Lung (tissue), 13 donors: ENCODE data around the gene CEACAM16. TPM values are rescaled to one million over a fixed set of nuclear protein-coding genes. Genes with fewer than 3 reads are reported as not detected.

Experiments
- ATAC-seq: fragments of 200-7000 bp; cut with Tn5 transposase; one replicate; pipeline ENCODE4 v1.9.1; 2020; ENCODE audit warnings: moderate number of reproducible peaks; ENCODE audit not compliant: insufficient read depth, low FRiP score
- DNase-seq, 3 donors: peaks; one replicate each; pipeline ENCODE4 v3.0.0-alpha.2; 2013 to 2017
- H3K27ac ChIP-seq, 2 donors: one replicate each; pipeline ENCODE4 v1.5.1; 2013; ENCODE audit warnings: mild to moderate bottlenecking in 2 of 2, moderate library complexity in 2 of 2, control low read depth in 1 of 2, inconsistent platforms in 1 of 2, low read depth in 1 of 2, low read length in 1 of 2
- H3K27me3 ChIP-seq, 3 donors: one replicate each; pipeline ENCODE4 v1.5.1; 2013; ENCODE audit warnings: low read length in 2 of 3; ENCODE audit not compliant: control insufficient read depth in 3 of 3, insufficient read depth in 3 of 3
- H3K36me3 ChIP-seq, 4 donors: one replicate each; pipeline ENCODE4 v1.5.1; 2013; ENCODE audit warnings: low read length in 4 of 4, mild to moderate bottlenecking in 1 of 4, moderate library complexity in 1 of 4; ENCODE audit not compliant: control insufficient read depth in 4 of 4, insufficient read depth in 4 of 4
- H3K4me1 ChIP-seq, 5 donors: one replicate each; pipeline ENCODE4 v1.5.1; 2013; ENCODE audit warnings: low read length in 5 of 5, mild to moderate bottlenecking in 2 of 5, moderate library complexity in 1 of 5; ENCODE audit not compliant: control insufficient read depth in 5 of 5, insufficient read depth in 5 of 5
- H3K4me3 ChIP-seq: one replicate; pipeline ENCODE4 v1.5.1; 2013; ENCODE audit warnings: mild to moderate bottlenecking, control low read depth, moderate library complexity
- H3K9ac ChIP-seq, 2 donors: one replicate each; pipeline ENCODE4 v1.5.1; 2013; ENCODE audit warnings: low read length in 2 of 2, control low read depth in 1 of 2; ENCODE audit not compliant: insufficient read depth in 1 of 2
- H3K9me3 ChIP-seq, 4 donors: one replicate each; pipeline ENCODE4 v1.5.1; 2013; ENCODE audit warnings: low read length in 3 of 4, mild to moderate bottlenecking in 1 of 4, moderate library complexity in 1 of 4; ENCODE audit not compliant: control insufficient read depth in 4 of 4, insufficient read depth in 3 of 4
- WGBS, 2 donors: extraction: QIAGEN DNeasy Blood & Tissue Kit; methylation state at CpG; one replicate each; pipeline ENCODE4 v1.1.7; 2013; 5-methylcytosine and 5-hydroxymethylcytosine counted together
- polyA plus RNA-seq, 2 donors: library from polyadenylated mRNA; stranded (reverse); fragments of 200-250 nt; gene quantifications; one replicate each; pipeline ENCODE4 v1.2.1, GENCODE V29; 2013
- small RNA-seq: library from RNA; depleted of rRNA; stranded (forward); fragments of <200 nt; gene quantifications from one replicate; pipeline ENCODE3, GENCODE V24; 2014; ENCODE audit warnings: low replicate concordance
- total RNA-seq, 2 donors: library from RNA; depleted of rRNA in 1 of 2; stranded (reverse); fragments of >200 nt in 1 of 2; gene quantifications; one replicate each; pipeline ENCODE4 v1.2.1, GENCODE V29; 2014 to 2021
- TF ChIP-seq, protein P1 (sequence below): IDR thresholded peaks from 2 replicates; pipeline ENCODE4 v1.5.1; 2012; ENCODE audit warnings: mild to moderate bottlenecking; ENCODE audit errors: control extremely low read depth, extremely low read depth
- donor health status: control.
- donor health status: control.
- donor health status: Bipolar disorder and iron deficiency.
- donor health status: healthy.
- donor health status: DM: yes; HTN: yes; CAD: no.

CEACAM16 gene
- total and polyA plus RNA-seq, 4 donors, result 0.26 TPM; not detected in 3

- peak in 1 of 3 donors; percentile 29 for DNase-seq
These were observed 59.6 kb downstream of the CEACAM16 start for GRCh38 chr19:44758596-44758995.

DNA sequence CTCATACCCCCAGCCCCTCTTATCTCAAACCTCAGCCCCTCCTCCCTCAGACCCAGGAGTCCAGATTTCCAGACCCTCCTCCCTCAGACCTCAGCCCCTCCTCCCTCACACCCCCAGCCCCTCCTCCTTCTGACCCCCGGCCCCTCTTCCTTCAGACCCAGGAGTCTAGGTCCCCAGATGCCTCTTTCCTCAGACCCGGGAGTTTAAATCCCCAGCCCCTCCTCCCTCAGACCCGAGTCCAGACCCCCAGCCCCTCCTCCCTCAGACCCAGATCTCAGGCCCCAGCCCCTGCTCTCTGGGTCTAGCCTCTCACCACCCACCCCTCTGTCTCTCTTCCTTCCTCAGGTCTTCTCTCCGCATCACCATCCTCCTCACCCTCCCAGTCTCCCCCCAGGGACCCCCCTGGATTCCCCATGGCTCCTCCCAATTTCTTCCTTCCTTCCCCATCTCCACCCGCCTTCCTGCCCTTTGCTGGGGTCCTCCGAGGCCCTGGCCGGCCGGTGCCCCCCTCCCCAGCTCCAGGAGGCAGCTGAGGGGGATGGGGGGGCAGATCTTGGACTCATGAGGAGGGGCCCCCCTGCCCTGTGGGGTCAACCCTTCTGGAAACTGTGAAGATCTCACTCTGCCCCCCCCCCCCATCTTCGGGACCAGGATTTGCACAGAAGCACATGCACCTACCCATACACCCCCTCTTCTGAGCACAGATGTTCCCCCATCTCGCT lies 60.3 kb downstream of the CEACAM16 start:
- no peak for DNase-seq

More at GRCh38 chr19:44758596-44758995, 59.6 kb downstream of the CEACAM16 start:
- no peak overlapping the region for H3K9ac ChIP-seq
- H3K27ac ChIP-seq, result peak overlapping the region in 1 of 2 donors; percentile 80
- no peak overlapping the region for H3K4me3 ChIP-seq
- TF ChIP-seq, protein P1, sequence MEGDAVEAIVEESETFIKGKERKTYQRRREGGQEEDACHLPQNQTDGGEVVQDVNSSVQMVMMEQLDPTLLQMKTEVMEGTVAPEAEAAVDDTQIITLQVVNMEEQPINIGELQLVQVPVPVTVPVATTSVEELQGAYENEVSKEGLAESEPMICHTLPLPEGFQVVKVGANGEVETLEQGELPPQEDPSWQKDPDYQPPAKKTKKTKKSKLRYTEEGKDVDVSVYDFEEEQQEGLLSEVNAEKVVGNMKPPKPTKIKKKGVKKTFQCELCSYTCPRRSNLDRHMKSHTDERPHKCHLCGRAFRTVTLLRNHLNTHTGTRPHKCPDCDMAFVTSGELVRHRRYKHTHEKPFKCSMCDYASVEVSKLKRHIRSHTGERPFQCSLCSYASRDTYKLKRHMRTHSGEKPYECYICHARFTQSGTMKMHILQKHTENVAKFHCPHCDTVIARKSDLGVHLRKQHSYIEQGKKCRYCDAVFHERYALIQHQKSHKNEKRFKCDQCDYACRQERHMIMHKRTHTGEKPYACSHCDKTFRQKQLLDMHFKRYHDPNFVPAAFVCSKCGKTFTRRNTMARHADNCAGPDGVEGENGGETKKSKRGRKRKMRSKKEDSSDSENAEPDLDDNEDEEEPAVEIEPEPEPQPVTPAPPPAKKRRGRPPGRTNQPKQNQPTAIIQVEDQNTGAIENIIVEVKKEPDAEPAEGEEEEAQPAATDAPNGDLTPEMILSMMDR, result no peak
- ATAC-seq, result no peak
- peaks cover 9 to 33% (median 20%) of the 10 kb centered on the region in 5 donors for H3K4me1 ChIP-seq
- 72 to 86% methylated on average over 9 of the region's 9 CpGs for WGBS, 2 donors
- peaks cover 0 to 32% (median 4%) of the 10 kb centered on the region in 4 donors for H3K36me3 ChIP-seq
- H3K27me3 ChIP-seq, result no peaks in the 10 kb centered on the region
- no peaks in the 10 kb centered on the region for H3K9me3 ChIP-seq

More for the DNA sequence above, 60.3 kb downstream of the CEACAM16 start:
- peaks cover 0 to 32% (median 4%) of the 10 kb centered on the region in 4 donors for H3K36me3 ChIP-seq
- WGBS, 2 donors, result 81 to 86% methylated on average over 10 of the region's 10 CpGs
- no peak overlapping the region for H3K27ac ChIP-seq
- no peak for ATAC-seq
- TF ChIP-seq, protein P1, result no peak
- no peaks in the 10 kb centered on the region for H3K27me3 ChIP-seq
- peaks cover 6 to 33% (median 20%) of the 10 kb centered on the region in 5 donors for H3K4me1 ChIP-seq
- H3K9me3 ChIP-seq, result no peaks in the 10 kb centered on the region
- no peak overlapping the region for H3K4me3 ChIP-seq
- no peak overlapping the region for H3K9ac ChIP-seq

Small RNAs within 50 kb of the gene (small RNA-seq; reads per million reads assigned to genes)
- gene RF00285, result not detected

Other genes starting within 250 kb of the CEACAM16 start
- gene ZNF180, start 198.6 kb upstream of the CEACAM16 start, total RNA-seq, result 10 to 100 TPM in 1 of 2 donors, 1 to 10 TPM in 1; 9.8 to 12.7 TPM
- 1 to 10 TPM; 3.0 to 4.0 TPM for gene ZNF180, start 198.6 kb upstream of the CEACAM16 start, polyA plus RNA-seq
- gene CEACAM20, start 169.5 kb upstream of the CEACAM16 start, total RNA-seq, result not detected
- not detected for gene CEACAM20, start 169.5 kb upstream of the CEACAM16 start, polyA plus RNA-seq
- gene IGSF23, start 85.6 kb upstream of the CEACAM16 start, total RNA-seq, result not detected
- gene IGSF23, start 85.6 kb upstream of the CEACAM16 start, polyA plus RNA-seq, result not detected
- 10 to 100 TPM; 26.5 to 46.4 TPM for gene PVR, start 55.2 kb upstream of the CEACAM16 start, total RNA-seq
- gene PVR, start 55.2 kb upstream of the CEACAM16 start, polyA plus RNA-seq, result 10 to 100 TPM; 26.4 to 51.6 TPM
- 1 to 10 TPM; 2.3 to 4.1 TPM for gene CEACAM19, start 27.7 kb upstream of the CEACAM16 start, total RNA-seq
- 1 to 10 TPM; 4.7 to 8.3 TPM for gene CEACAM19, start 27.7 kb upstream of the CEACAM16 start, polyA plus RNA-seq
- gene BCL3, start 49.6 kb downstream of the CEACAM16 start, total RNA-seq, result 10 to 100 TPM; 17.6 to 63.8 TPM
- 100 to 1,000 TPM in 1 of 2 donors, 10 to 100 TPM in 1; 63.7 to 233 TPM for gene BCL3, start 49.6 kb downstream of the CEACAM16 start, polyA plus RNA-seq
- gene CBLC, start 78.7 kb downstream of the CEACAM16 start, total RNA-seq, result 1 to 10 TPM; 4.8 to 5.5 TPM
- gene CBLC, start 78.7 kb downstream of the CEACAM16 start, polyA plus RNA-seq, result 1 to 10 TPM; 4.0 to 5.3 TPM
- gene BCAM, start 110.0 kb downstream of the CEACAM16 start, total RNA-seq, result 100 to 1,000 TPM; 168 to 225 TPM
- 100 to 1,000 TPM in 1 of 2 donors, 10 to 100 TPM in 1; 59.2 to 202 TPM for gene BCAM, start 110.0 kb downstream of the CEACAM16 start, polyA plus RNA-seq
- 100 to 1,000 TPM in 1 of 2 donors, 10 to 100 TPM in 1; 90.4 to 117 TPM for gene NECTIN2, start 147.1 kb downstream of the CEACAM16 start, total RNA-seq
- gene NECTIN2, start 147.1 kb downstream of the CEACAM16 start, polyA plus RNA-seq, result 10 to 100 TPM; 76.9 to 97.6 TPM
- 10 to 100 TPM; 17.6 to 76.8 TPM for gene TOMM40, start 192.1 kb downstream of the CEACAM16 start, total RNA-seq
- 10 to 100 TPM; 55.0 to 69.4 TPM for gene TOMM40, start 192.1 kb downstream of the CEACAM16 start, polyA plus RNA-seq
- gene APOE, start 206.6 kb downstream of the CEACAM16 start, total RNA-seq, result 100 to 1,000 TPM in 1 of 2 donors, 10 to 100 TPM in 1; 80.8 to 177 TPM
- 1,000 to 10,000 TPM in 1 of 2 donors, 100 to 1,000 TPM in 1; 235 to 1,011 TPM for gene APOE, start 206.6 kb downstream of the CEACAM16 start, polyA plus RNA-seq
- 100 to 1,000 TPM in 1 of 2 donors, 10 to 100 TPM in 1; 14.0 to 282 TPM for gene APOC1, start 215.5 kb downstream of the CEACAM16 start, total RNA-seq
- gene APOC1, start 215.5 kb downstream of the CEACAM16 start, polyA plus RNA-seq, result 1,000 to 10,000 TPM in 1 of 2 donors, 100 to 1,000 TPM in 1; 153 to 1,030 TPM
- gene APOC4, start 243.1 kb downstream of the CEACAM16 start, total RNA-seq, result not detected
- under 1 TPM in 1 of 2 donors, not detected in 1; 0.98 TPM for gene APOC4, start 243.1 kb downstream of the CEACAM16 start, polyA plus RNA-seq
- 1 to 10 TPM; 1.8 to 8.0 TPM for gene APOC2, start 246.9 kb downstream of the CEACAM16 start, total RNA-seq
- 10 to 100 TPM; 12.2 to 21.5 TPM for gene APOC2, start 246.9 kb downstream of the CEACAM16 start, polyA plus RNA-seq